WTC11 (cell line): ENCODE measurements around the gene METTL13.

Source experiments
- CREB1 ChIP-seq: sonication (generic); formaldehyde crosslinking; IDR thresholded peaks from 2 replicates; pipeline ENCODE4 v1.8.0; 2023; ENCODE audit warnings: mild to moderate bottlenecking, missing genetic modification reagents
- NR3C1 ChIP-seq: sonication (generic); formaldehyde crosslinking; conservative IDR thresholded peaks from 2 replicates; pipeline ENCODE4 v1.8.1; 2023; ENCODE audit warnings: low read depth, mild to moderate bottlenecking, missing genetic modification reagents
- SMAD4 ChIP-seq: sonication (generic); formaldehyde crosslinking; IDR thresholded peaks from 2 replicates; pipeline ENCODE4 v1.8.0; 2022; ENCODE audit warnings: mild to moderate bottlenecking, missing genetic modification reagents
- TF ChIP-seq, protein P1 (sequence below): sonication (generic); formaldehyde crosslinking; IDR thresholded peaks from 2 replicates; pipeline ENCODE4 v1.8.0; 2022; ENCODE audit warnings: mild to moderate bottlenecking, missing genetic modification reagents
- TF ChIP-seq, protein P2 (sequence below): sonication (generic); formaldehyde crosslinking; IDR thresholded peaks from 2 replicates; pipeline ENCODE4 v1.8.0; 2022; ENCODE audit warnings: missing genetic modification reagents
- TF ChIP-seq, protein P3 (sequence below): sonication (generic); formaldehyde crosslinking; IDR thresholded peaks from 2 replicates; pipeline ENCODE4 v1.8.0; 2023; ENCODE audit warnings: missing genetic modification reagents, mild to moderate bottlenecking, borderline replicate concordance
- TF ChIP-seq, protein P4 (sequence below): fragments of 200-600 bp; IDR thresholded peaks from 2 replicates; pipeline ENCODE4 v1.8.0; 2022; ENCODE audit warnings: antibody characterized with exemption
- TF ChIP-seq, protein P5 (sequence below): sonication (generic); formaldehyde crosslinking; IDR thresholded peaks from 2 replicates; pipeline ENCODE4 v1.8.1; 2022; ENCODE audit warnings: low read depth, missing genetic modification reagents, borderline replicate concordance

GRCh38 chr1:171758011-171758410 is 23.4 kb upstream of the METTL13 start:
- TF ChIP-seq, protein P1, sequence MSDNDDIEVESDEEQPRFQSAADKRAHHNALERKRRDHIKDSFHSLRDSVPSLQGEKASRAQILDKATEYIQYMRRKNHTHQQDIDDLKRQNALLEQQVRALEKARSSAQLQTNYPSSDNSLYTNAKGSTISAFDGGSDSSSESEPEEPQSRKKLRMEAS (CRISPR knock-in tag): no peak
- TF ChIP-seq, protein P2, sequence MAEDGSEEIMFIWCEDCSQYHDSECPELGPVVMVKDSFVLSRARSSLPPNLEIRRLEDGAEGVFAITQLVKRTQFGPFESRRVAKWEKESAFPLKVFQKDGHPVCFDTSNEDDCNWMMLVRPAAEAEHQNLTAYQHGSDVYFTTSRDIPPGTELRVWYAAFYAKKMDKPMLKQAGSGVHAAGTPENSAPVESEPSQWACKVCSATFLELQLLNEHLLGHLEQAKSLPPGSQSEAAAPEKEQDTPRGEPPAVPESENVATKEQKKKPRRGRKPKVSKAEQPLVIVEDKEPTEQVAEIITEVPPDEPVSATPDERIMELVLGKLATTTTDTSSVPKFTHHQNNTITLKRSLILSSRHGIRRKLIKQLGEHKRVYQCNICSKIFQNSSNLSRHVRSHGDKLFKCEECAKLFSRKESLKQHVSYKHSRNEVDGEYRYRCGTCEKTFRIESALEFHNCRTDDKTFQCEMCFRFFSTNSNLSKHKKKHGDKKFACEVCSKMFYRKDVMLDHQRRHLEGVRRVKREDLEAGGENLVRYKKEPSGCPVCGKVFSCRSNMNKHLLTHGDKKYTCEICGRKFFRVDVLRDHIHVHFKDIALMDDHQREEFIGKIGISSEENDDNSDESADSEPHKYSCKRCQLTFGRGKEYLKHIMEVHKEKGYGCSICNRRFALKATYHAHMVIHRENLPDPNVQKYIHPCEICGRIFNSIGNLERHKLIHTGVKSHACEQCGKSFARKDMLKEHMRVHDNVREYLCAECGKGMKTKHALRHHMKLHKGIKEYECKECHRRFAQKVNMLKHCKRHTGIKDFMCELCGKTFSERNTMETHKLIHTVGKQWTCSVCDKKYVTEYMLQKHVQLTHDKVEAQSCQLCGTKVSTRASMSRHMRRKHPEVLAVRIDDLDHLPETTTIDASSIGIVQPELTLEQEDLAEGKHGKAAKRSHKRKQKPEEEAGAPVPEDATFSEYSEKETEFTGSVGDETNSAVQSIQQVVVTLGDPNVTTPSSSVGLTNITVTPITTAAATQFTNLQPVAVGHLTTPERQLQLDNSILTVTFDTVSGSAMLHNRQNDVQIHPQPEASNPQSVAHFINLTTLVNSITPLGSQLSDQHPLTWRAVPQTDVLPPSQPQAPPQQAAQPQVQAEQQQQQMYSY: no peak
- TF ChIP-seq SMAD4 (CRISPR knock-in tag): no peak
- TF ChIP-seq, protein P3, sequence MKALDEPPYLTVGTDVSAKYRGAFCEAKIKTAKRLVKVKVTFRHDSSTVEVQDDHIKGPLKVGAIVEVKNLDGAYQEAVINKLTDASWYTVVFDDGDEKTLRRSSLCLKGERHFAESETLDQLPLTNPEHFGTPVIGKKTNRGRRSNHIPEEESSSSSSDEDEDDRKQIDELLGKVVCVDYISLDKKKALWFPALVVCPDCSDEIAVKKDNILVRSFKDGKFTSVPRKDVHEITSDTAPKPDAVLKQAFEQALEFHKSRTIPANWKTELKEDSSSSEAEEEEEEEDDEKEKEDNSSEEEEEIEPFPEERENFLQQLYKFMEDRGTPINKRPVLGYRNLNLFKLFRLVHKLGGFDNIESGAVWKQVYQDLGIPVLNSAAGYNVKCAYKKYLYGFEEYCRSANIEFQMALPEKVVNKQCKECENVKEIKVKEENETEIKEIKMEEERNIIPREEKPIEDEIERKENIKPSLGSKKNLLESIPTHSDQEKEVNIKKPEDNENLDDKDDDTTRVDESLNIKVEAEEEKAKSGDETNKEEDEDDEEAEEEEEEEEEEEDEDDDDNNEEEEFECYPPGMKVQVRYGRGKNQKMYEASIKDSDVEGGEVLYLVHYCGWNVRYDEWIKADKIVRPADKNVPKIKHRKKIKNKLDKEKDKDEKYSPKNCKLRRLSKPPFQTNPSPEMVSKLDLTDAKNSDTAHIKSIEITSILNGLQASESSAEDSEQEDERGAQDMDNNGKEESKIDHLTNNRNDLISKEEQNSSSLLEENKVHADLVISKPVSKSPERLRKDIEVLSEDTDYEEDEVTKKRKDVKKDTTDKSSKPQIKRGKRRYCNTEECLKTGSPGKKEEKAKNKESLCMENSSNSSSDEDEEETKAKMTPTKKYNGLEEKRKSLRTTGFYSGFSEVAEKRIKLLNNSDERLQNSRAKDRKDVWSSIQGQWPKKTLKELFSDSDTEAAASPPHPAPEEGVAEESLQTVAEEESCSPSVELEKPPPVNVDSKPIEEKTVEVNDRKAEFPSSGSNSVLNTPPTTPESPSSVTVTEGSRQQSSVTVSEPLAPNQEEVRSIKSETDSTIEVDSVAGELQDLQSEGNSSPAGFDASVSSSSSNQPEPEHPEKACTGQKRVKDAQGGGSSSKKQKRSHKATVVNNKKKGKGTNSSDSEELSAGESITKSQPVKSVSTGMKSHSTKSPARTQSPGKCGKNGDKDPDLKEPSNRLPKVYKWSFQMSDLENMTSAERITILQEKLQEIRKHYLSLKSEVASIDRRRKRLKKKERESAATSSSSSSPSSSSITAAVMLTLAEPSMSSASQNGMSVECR (CRISPR knock-in tag): no peak
- TF ChIP-seq, protein P4, sequence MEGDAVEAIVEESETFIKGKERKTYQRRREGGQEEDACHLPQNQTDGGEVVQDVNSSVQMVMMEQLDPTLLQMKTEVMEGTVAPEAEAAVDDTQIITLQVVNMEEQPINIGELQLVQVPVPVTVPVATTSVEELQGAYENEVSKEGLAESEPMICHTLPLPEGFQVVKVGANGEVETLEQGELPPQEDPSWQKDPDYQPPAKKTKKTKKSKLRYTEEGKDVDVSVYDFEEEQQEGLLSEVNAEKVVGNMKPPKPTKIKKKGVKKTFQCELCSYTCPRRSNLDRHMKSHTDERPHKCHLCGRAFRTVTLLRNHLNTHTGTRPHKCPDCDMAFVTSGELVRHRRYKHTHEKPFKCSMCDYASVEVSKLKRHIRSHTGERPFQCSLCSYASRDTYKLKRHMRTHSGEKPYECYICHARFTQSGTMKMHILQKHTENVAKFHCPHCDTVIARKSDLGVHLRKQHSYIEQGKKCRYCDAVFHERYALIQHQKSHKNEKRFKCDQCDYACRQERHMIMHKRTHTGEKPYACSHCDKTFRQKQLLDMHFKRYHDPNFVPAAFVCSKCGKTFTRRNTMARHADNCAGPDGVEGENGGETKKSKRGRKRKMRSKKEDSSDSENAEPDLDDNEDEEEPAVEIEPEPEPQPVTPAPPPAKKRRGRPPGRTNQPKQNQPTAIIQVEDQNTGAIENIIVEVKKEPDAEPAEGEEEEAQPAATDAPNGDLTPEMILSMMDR: no peak
- TF ChIP-seq NR3C1 (CRISPR knock-in tag): no peak
- TF ChIP-seq, protein P5, sequence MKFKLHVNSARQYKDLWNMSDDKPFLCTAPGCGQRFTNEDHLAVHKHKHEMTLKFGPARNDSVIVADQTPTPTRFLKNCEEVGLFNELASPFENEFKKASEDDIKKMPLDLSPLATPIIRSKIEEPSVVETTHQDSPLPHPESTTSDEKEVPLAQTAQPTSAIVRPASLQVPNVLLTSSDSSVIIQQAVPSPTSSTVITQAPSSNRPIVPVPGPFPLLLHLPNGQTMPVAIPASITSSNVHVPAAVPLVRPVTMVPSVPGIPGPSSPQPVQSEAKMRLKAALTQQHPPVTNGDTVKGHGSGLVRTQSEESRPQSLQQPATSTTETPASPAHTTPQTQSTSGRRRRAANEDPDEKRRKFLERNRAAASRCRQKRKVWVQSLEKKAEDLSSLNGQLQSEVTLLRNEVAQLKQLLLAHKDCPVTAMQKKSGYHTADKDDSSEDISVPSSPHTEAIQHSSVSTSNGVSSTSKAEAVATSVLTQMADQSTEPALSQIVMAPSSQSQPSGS (CRISPR knock-in tag): no peak
- no peak for TF ChIP-seq CREB1 (CRISPR knock-in tag)
